ENCODE results near the gene GOLGA7B.

The GOLGA7B gene

DNA sequence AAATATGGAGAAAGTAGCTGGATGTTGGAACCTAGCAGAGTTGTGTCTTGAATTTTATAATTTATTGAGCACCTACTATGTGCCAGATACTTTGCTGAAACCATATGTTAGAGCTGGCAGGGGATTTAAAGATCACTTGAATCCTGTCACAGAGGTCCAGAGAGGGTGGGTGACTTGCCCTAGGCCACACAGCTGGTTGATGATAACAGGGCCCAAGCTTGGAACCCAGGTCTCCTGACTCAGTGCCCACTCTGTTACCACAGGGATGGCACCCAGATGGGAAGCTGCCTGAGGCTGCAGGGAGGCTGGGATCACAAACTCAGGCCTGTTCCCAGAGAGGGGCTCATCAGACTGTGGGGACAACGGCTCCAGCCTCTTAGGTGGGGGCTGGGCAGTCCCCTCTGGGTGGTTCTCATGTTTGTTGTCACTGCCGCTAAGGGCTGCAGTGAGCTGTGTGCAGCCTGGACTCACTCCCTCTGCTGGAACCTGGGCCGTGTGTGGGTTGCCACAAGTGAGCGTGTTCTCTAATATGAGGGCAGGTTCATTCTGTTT, 18.6 kb downstream of the GOLGA7B start:
- DNase-seq (ENCODE audit: low spot score) = no peak

DNA sequence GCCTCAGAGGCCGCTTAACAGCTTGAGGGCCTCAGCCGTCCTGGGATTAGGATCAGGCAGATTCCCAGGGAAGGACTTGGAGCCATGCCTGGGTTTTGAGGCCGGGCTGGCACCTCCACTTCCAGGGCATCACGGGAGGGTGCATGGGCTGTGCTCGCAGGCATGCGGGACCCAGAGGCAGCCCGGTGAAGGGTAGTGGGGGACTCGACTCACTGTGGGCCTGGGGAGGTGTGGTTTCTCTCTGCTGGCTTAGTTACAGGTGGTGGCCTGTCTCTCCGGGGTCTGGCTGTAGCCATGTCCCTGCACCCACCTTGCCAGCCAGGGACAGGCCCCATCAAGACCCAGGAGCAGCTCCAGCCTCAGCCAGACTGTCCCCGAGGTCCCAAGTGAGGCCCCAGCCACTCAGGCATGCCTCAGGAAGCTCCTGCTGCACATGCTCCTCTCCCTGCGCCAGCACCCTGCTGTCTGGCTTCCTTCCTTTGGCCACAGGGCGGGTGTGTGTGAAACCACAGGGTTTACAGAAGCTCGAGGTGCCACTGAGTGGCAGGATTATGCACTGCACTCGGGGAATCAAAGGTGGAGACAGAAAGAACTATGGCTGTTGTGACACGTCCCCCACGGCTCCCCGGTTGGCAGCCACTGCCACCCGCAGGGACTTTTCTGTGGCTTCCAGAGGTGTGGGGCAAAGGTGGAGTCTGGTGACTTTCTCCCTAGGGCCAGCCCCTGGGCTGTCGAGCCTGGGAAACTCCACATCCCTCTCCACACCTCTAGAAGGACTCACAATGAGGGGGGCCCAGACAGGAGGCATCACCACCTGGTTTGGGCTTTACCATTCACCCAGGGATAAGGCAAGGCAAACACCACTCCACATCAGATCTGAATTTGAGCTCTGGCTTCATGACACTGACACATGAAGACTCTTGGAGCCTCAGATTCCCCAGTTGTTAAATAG, 19.7 kb downstream of the GOLGA7B start:
- DNase-seq (ENCODE audit: low spot score) = peak; percentile 90

DNA sequence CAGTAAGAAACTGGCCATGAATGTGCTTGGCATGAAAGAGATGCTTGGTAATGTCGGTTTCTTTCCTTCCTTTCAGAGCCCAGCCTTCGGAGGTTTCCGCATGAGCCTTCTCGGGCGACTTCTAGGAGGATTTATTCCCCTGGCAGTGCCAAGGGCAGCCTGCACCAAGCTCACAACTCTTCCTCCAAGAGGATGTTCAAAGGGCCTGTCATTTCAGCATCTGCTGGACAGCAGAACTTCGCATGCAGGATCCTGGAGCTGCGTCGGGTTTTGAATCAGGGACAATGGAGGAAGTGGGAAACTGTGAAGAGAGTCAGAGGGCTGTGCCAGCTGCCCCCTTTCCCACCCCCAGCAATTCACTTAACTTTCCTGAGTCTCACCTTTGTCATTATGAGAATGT, 21.3 kb downstream of the GOLGA7B start:
- no peak for DNase-seq (ENCODE audit: low spot score)

- DNase-seq (ENCODE audit: low spot score) = no peak
These were observed 23.9 kb downstream of the GOLGA7B start for GRCh38 chr10:97873569-97873968.

- DNase-seq (ENCODE audit: low spot score) = no peak
These were observed 24.7 kb downstream of the GOLGA7B start for GRCh38 chr10:97874332-97874731.

DNA sequence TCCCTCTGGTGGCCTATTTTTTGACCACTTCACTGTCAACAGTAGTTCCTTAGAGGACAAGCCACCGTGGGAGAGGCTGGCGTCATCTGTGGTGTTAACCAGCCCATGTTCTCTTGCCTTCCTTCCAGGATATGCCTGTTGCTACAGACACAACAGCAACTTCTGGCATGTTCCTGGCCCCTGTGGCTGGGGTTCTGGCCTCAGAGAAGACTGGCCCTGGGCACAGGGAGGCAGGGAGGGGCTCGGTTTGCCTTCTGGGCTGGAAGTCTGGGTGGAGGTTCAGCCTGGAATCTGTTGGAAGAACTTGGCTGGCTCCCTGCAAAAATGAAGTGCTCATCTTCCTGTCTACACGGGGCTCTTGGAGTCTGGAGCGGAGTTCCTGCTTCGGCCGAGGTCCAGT, 25.7 kb downstream of the GOLGA7B start:
- no peak for DNase-seq (ENCODE audit: low spot score)

GRCh38 chr10:97876402-97876801, 26.8 kb downstream of the GOLGA7B start:
- peak; percentile 46 for DNase-seq (ENCODE audit: low spot score)

DNA sequence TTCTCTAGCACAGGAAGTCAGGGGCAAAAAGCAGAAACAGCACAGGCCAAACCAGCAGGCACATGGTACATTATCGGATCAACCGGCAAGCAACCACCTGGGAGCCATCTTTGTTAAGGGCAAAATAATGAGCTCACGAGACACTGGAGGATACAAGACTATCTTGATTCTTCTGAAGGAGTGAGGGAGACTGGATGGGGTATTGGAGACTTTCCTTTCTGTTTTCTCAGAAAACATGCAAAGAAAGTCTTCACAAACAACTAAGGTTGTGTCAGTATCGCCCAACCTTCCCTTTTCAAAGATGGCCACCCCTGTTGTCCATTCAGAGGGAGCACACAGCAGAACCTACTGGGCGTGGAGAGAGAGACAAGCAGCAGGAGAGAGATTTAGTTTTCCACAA, 29.6 kb downstream of the GOLGA7B start:
- DNase-seq (ENCODE audit: low spot score) = no peak

DNA sequence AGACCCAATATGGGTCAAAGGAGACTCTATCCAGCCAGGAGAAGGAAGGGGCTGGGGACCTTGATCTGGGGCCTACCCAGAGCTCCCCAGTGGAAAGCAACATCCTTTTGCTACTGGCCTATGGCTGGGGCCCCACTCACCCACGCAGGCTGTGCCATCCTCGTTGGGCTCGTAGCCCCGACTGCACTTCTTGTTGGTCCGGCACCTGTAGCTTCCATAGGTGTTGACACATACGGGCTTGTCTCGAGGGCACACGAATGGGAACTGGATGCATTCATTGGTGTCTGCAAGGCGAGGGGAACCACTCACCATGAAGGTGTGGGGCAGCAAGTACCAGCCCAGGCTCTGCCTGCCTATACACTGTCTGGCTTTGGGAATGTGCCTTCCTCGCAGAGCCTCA, 30.5 kb downstream of the GOLGA7B start:
- DNase-seq (ENCODE audit: low spot score) = no peak

- DNase-seq (ENCODE audit: low spot score) = no peak
These were observed 32.8 kb downstream of the GOLGA7B start for GRCh38 chr10:97882142-97883091.

DNA sequence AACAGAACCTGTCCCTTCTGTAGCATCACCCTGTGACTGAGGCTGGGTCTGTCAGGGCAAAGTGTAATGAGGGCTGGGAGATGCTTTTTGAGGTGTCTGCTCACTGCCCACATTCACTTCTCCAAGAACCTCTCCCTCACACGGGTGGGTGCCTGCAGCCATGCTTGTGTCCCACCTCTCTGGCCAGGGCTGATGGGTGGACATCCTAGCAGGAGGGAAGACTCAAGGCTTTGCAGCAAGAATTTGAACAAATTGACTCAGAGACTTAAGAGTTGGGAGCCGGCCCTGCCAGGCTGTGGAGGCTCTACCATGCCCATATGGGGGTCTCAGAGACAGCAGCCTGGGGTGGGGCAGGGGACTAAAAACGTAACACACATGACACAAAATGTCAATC, 33.4 kb downstream of the GOLGA7B start:
- no peak for DNase-seq (ENCODE audit: low spot score)

DNA sequence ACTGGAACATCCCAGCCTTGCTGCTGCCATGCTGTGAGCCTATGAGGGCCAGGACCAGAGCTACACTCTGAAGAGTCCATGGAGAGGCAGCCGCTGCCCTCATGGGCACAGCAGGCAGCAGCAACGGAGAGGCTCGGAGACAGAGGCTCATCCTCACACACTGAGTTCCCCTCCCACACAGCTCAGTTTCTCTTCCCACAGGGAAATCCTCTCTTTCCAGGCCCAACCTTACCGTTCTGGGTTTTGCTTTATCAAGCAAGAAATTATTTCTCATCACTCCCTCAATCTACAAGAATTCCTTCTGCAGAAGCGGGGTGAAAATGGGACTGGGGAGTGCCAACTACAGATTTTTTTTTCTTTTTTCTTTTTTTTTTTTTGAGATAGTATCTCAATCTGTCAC, 36.6 kb downstream of the GOLGA7B start:
- DNase-seq (ENCODE audit: low spot score) = no peak

- DNase-seq (ENCODE audit: low spot score) = no peak
These were observed 37.8 kb downstream of the GOLGA7B start for GRCh38 chr10:97887399-97887798.

DNA sequence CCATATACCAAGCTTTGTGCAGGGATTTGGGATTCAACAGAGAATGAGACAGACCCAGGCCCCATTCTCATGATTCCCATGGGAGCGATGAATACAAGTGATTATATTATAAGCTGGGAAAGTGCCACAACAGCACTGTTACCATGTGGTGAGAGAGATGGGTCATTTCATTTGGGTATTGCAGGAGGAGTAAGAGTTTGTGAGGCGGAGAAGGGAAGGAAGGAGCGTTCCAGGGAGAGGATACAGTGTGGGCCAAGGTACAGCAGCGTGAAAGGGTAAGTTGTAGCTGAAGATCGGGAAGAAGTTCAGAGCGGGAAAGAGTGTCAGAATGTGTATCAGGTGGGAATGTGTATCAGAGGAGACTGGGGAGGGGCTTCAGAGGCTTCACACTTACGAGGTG, 38.5 kb downstream of the GOLGA7B start:
- no peak for DNase-seq (ENCODE audit: low spot score)

GRCh38 chr10:97888641-97889262, 39.1 kb downstream of the GOLGA7B start:
- peak; percentile 78 for DNase-seq (ENCODE audit: low spot score)

DNA sequence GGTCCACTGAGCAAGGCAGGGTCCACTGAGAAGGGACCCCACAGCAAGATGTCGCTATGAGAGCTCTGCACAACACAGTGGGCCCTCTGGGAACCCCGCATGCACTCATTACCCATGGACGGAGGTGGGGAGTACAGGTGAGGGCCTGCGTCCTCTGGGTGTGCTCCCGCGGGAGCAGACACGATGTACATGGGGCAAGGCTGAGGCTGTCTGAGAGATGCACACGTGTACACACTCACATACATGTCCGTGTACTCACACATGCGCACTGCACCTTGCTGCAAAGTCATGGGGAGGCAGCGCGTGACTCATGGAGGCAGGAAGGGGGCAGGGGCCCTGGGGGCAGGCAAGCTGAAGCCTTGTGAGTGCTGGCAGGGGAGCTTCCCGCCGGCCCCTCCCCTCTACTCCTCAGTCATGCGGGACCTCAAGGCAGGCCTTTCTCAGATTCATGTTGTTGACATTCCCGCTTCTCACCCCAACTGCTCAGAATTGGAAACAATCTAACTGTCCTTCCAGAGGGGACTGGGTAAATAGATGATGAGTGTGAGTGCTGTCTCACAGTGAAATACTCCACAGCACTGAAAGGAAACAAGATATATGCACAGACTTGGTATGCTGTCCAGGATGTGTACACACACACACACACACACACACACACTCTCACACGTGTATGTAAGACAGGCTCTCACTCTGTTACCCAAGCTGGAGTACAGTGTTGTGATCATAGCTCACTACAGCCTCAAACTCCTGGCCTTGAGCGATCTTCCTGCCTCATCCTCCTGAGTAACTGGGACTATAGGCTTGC, 40.0 kb downstream of the GOLGA7B start:
- DNase-seq (ENCODE audit: low spot score) = peak; percentile 79

DNA sequence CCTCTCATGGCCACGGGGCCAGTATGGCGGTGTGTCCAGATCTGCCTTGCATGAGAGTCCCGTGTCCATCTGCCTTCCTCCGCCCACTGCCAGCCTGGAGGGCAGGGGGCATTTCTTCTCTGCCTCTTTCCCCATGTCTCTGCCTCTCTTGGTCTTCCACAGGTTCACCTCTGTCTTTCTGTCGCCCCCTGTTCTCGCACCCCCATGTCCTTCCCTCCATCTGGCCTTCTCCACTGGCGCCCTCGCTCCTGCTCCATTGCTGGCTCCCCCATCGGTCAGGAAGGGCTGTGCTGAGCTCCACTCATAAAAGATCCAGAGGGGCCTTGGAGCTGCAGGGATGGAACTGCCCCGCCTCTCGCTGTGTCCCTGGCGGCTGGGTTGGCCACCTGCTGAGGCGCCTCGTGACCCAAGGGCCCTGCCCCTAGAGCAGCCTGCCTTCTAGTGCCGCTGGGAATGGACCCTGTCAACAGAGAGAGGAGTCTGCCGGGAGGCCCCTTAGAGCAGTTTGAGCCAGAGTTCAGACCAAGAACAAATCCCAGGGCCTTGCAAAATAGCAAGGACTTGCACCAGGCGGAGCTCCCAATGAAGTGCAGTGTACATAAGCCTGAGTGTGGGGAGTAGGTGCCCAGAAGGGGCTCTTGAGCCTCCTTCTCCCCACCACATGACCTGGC, 42.0 kb downstream of the GOLGA7B start:
- DNase-seq (ENCODE audit: low spot score) = no peak

- DNase-seq (ENCODE audit: low spot score) = no peak
These were observed 42.9 kb downstream of the GOLGA7B start for GRCh38 chr10:97892506-97892905.

DNA sequence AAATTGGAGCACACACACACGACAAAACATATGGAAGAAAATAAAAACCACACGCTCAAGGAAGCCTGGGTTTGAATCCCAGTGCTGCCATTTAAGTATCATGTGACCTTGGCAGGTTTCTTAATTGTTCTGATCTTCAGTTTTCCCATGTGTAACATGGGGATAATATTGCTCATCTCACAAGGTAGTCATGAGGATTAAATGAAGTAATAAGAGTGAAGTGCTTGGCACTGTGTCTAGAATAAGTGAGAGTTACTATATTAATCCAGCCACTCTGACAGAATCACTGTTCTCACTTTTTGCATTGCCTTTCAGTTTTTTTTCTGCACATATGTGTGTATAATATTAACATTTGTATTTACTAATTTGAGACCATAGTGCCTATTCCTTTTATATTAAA, 43.3 kb downstream of the GOLGA7B start:
- no peak for DNase-seq (ENCODE audit: low spot score)

- no peak for DNase-seq (ENCODE audit: low spot score)
These were observed 44.4 kb downstream of the GOLGA7B start for GRCh38 chr10:97894092-97894491.

GRCh38 chr10:97895084-97895483, 45.4 kb downstream of the GOLGA7B start:
- DNase-seq (ENCODE audit: low spot score) = no peak

Measured in iPS-NIHi11 (cell line).